A549 (cell line): ENCODE measurements around the gene SGTA.

Source experiments
- CTCF ChIP-seq: fragments of >200 bp; sonication (Bioruptor Twin); formaldehyde crosslinking; IDR thresholded peaks from 3 replicates; pipeline ENCODE4 v1.5.1; 2016
- EP300 ChIP-seq, 2 experiments: fragments of >200 bp; sonication (Bioruptor Twin); formaldehyde crosslinking; IDR thresholded peaks; 2 replicates in 1 of 2; 3 replicates in 1 of 2; pipeline ENCODE4 v1.6.1; 2016 to 2017
- MAFK ChIP-seq: fragments of 450-650 bp; IDR thresholded peaks from 2 replicates; pipeline ENCODE4 v1.6.1; 2014; ENCODE audit not compliant: partially characterized antibody
- POLR2A ChIP-seq: IDR thresholded peaks from 2 replicates; pipeline ENCODE4 v1.6.1; 2012; ENCODE audit warnings: mild to moderate bottlenecking, low read length
- RFX5 ChIP-seq: fragments of 450-650 bp; IDR thresholded peaks from 2 replicates; pipeline ENCODE4 v1.7.1; 2014; ENCODE audit warnings: antibody characterized with exemption, mild to moderate bottlenecking, moderate library complexity
- SMC3 ChIP-seq: fragments of >200 bp; sonication (Bioruptor Twin); formaldehyde crosslinking; IDR thresholded peaks from 3 replicates; pipeline ENCODE4 v1.6.1; 2018; ENCODE audit warnings: inconsistent platforms
- TF ChIP-seq, protein P1 (sequence below): IDR thresholded peaks from 2 replicates; pipeline ENCODE4 v1.6.1; 2012
- TF ChIP-seq, protein P2 (sequence below): IDR thresholded peaks from 2 replicates; pipeline ENCODE4 v1.6.1; 2012

DNA sequence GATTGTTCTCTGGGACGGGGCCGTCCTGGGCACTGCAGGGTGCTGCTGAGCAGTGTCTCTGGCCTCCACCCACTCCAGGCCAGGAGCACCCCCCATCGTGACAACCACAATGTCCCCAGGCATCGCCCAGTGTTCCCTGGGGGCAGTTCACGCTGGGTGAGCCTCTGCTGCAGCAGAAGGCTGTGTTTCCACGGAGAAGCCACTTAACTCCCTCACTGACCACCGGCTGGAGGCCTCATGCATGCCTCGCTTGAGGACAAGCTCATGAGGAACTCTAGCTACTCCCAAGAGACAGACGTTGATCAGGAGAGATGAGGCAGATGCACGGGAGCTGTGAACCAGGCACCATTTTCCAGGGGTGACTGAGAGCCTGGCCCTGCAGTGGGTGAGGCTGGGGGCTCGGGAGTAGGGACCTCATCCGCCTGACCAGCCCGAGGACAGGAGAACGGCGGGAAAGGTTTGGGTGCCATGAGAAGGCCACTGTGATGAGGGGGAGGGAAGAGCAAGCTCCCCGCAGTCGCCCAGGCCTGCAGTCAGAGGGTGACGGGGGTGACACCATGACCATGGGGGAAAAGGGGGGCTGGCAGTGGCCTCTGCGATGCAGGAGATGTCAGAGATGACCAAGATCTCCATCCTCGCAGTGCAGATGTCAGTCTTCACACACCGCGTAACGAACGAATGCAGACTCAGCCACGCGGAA is 48.3 kb downstream of the SGTA start:
- TF ChIP-seq, protein P1, sequence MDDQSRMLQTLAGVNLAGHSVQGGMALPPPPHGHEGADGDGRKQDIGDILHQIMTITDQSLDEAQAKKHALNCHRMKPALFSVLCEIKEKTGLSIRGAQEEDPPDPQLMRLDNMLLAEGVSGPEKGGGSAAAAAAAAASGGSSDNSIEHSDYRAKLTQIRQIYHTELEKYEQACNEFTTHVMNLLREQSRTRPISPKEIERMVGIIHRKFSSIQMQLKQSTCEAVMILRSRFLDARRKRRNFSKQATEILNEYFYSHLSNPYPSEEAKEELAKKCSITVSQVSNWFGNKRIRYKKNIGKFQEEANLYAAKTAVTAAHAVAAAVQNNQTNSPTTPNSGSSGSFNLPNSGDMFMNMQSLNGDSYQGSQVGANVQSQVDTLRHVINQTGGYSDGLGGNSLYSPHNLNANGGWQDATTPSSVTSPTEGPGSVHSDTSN: no peak
- TF ChIP-seq SMC3: no peak
- TF ChIP-seq RFX5: no peak
- no peak for TF ChIP-seq MAFK
- TF ChIP-seq EP300 (IDR thresholded peaks at IDR 0.05): no peak
- no peak for TF ChIP-seq CTCF
- no peak for TF ChIP-seq POLR2A
- TF ChIP-seq, protein P2, sequence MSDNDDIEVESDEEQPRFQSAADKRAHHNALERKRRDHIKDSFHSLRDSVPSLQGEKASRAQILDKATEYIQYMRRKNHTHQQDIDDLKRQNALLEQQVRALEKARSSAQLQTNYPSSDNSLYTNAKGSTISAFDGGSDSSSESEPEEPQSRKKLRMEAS: no peak
